HG03460 (cell line): ENCODE results near the gene MIS12.

Experiments used
- ATAC-seq: cut with Tn5 transposase; IDR thresholded peaks from one replicate; pipeline ENCODE4 v1.9.1; 2021; ENCODE audit not compliant: unreplicated experiment

MIS12 gene

GRCh38 chr17:5499476-5500231, 13.3 kb downstream of the MIS12 start:
- ATAC-seq, result no peak

GRCh38 chr17:5500247-5500588, 13.9 kb downstream of the MIS12 start:
- no peak for ATAC-seq

- ATAC-seq, result no peak
These were observed 14.4 kb downstream of the MIS12 start for GRCh38 chr17:5500589-5501391.

GRCh38 chr17:5501685-5502084, 15.3 kb downstream of the MIS12 start:
- ATAC-seq, result no peak

GRCh38 chr17:5502552-5502951, 16.2 kb downstream of the MIS12 start:
- ATAC-seq, result no peak

GRCh38 chr17:5506307-5506706, 19.9 kb downstream of the MIS12 start:
- ATAC-seq, result no peak

GRCh38 chr17:5508810-5509209, 22.4 kb downstream of the MIS12 start:
- no peak for ATAC-seq

GRCh38 chr17:5509482-5509881, 23.1 kb downstream of the MIS12 start:
- no peak for ATAC-seq

GRCh38 chr17:5510771-5511170, 24.4 kb downstream of the MIS12 start:
- ATAC-seq, result no peak

GRCh38 chr17:5511401-5512225, 25.2 kb downstream of the MIS12 start:
- no peak for ATAC-seq

- no peak for ATAC-seq
These were observed 27.3 kb downstream of the MIS12 start for GRCh38 chr17:5513628-5514027.

GRCh38 chr17:5514976-5515375, 28.6 kb downstream of the MIS12 start:
- ATAC-seq, result no peak

- ATAC-seq, result no peak
These were observed 29.9 kb downstream of the MIS12 start for GRCh38 chr17:5516060-5516792.

- no peak for ATAC-seq
These were observed 36.1 kb downstream of the MIS12 start for GRCh38 chr17:5522476-5522875.

GRCh38 chr17:5523249-5523648, 36.9 kb downstream of the MIS12 start:
- no peak for ATAC-seq

GRCh38 chr17:5526821-5527598, 40.6 kb downstream of the MIS12 start:
- ATAC-seq, result no peak

- ATAC-seq, result no peak
These were observed 41.4 kb downstream of the MIS12 start for GRCh38 chr17:5527601-5528250.

- no peak for ATAC-seq
These were observed 44.1 kb downstream of the MIS12 start for GRCh38 chr17:5530265-5531084.

- no peak for ATAC-seq
These were observed 44.7 kb downstream of the MIS12 start for GRCh38 chr17:5531085-5531418.
